Tibial nerve (tissue), 4 donors: ENCODE measurements around the gene PDZD8. TPM values are rescaled to one million over a fixed set of nuclear protein-coding genes. Genes with fewer than 3 reads are reported as not detected.

Experiments
- DNase-seq, 2 donors: peaks; one replicate each; pipeline ENCODE4 v3.0.0-alpha.2; 2019; ENCODE audit warnings: low spot score in 2 of 2
- H3K27ac ChIP-seq, 4 donors: fragments of 200-600 bp; sonication (generic) in 3 of 4; one replicate each; pipeline ENCODE4 v1.5.1; 2017 to 2019; ENCODE audit warnings: mild to moderate bottlenecking in 1 of 4
- H3K27me3 ChIP-seq, 2 donors: fragments of 200-600 bp; sonication (generic) in 1 of 2; one replicate each; pipeline versions ENCODE4 v1.5.1 to v1.6.0; 2017 to 2019
- H3K36me3 ChIP-seq, 3 donors: fragments of 200-600 bp; sonication (generic); one replicate each; pipeline ENCODE4 v1.5.1; 2018 to 2019
- H3K4me1 ChIP-seq, 4 donors: fragments of 200-600 bp; sonication (generic) in 3 of 4; one replicate each; pipeline ENCODE4 v1.5.1; 2017 to 2019
- H3K4me3 ChIP-seq, 4 donors: fragments of 200-600 bp; sonication (generic) in 3 of 4; one replicate each; pipeline ENCODE4 v1.5.1; 2017 to 2019; ENCODE audit warnings: mild to moderate bottlenecking in 1 of 4, moderate library complexity in 1 of 4
- H3K9me3 ChIP-seq, 4 donors: fragments of 200-600 bp; sonication (generic) in 3 of 4; one replicate each; pipeline ENCODE4 v1.5.1; 2017 to 2019
- EP300 ChIP-seq, 2 donors: sonication (generic); formaldehyde crosslinking; IDR thresholded peaks; one replicate each; pipeline ENCODE4 v1.6.1; 2017; ENCODE audit warnings: antibody characterized with exemption in 2 of 2, mild to moderate bottlenecking in 1 of 2
- POLR2A ChIP-seq, 2 donors: fragments of 450-650 bp; IDR thresholded peaks; one replicate each; pipeline ENCODE4 v1.6.1; 2017; ENCODE audit warnings: antibody characterized with exemption in 2 of 2, mild to moderate bottlenecking in 2 of 2, moderate library complexity in 2 of 2
- WGBS, 2 donors: methylation state at CpG; one replicate each; pipeline ENCODE4 v1.1.5; 2018; 5-methylcytosine and 5-hydroxymethylcytosine counted together
- total RNA-seq, 4 donors: library from RNA; depleted of rRNA; stranded (reverse); fragments of >200 nt; gene quantifications; one replicate each; pipeline ENCODE4 v1.1.0, GENCODE V29; 2016
- TF ChIP-seq, protein P1 (sequence below), 5 experiments: fragments of 200-600 bp in 3 of 5; fragments of 450-650 bp in 2 of 5; sonication (generic) in 3 of 5; IDR thresholded peaks; one replicate each; pipeline ENCODE4 v1.5.1; 2016 to 2019; ENCODE audit warnings: antibody characterized with exemption in 5 of 5, mild to moderate bottlenecking in 3 of 5, moderate library complexity in 2 of 5

The PDZD8 gene
- total RNA-seq, 4 donors from 2014 or later: 29.4 to 33.3 (median 31.7) TPM

DNA sequence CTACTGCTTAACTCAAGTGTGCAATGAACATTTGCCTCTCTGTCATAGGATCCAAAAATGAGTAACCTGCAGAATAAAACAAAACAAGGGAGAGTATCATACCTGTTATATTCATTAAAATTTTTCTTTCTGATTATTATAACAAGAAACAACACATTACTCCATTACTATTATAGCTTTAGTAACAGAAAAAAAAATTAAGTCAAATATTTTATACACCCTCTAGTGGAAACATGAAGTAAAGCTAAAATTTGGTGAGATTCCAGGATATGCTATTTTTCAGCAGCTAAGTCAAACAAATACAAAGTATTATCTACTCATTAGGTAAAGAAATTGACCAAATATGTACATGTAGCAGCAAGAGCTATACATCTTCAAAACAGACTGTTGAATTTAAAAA, 56.3 kb downstream of the PDZD8 start:
- no peaks in the 10 kb centered on the region for H3K9me3 ChIP-seq
- no peak overlapping the region for H3K27ac ChIP-seq
- TF ChIP-seq, protein P1, sequence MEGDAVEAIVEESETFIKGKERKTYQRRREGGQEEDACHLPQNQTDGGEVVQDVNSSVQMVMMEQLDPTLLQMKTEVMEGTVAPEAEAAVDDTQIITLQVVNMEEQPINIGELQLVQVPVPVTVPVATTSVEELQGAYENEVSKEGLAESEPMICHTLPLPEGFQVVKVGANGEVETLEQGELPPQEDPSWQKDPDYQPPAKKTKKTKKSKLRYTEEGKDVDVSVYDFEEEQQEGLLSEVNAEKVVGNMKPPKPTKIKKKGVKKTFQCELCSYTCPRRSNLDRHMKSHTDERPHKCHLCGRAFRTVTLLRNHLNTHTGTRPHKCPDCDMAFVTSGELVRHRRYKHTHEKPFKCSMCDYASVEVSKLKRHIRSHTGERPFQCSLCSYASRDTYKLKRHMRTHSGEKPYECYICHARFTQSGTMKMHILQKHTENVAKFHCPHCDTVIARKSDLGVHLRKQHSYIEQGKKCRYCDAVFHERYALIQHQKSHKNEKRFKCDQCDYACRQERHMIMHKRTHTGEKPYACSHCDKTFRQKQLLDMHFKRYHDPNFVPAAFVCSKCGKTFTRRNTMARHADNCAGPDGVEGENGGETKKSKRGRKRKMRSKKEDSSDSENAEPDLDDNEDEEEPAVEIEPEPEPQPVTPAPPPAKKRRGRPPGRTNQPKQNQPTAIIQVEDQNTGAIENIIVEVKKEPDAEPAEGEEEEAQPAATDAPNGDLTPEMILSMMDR (IDR thresholded peaks at IDR 0.05): peak in 2 of 5 experiments; percentile 9 to 21
- TF ChIP-seq POLR2A (IDR thresholded peaks at IDR 0.05): no peak
- peaks cover 0 to 9% (median 0%) of the 10 kb centered on the region in 4 donors for H3K4me1 ChIP-seq
- H3K4me3 ChIP-seq: no peak overlapping the region
- no peak for DNase-seq
- peaks cover 0 to 7% (median 0%) of the 10 kb centered on the region in 3 donors for H3K36me3 ChIP-seq
- H3K27me3 ChIP-seq: no peaks in the 10 kb centered on the region

DNA sequence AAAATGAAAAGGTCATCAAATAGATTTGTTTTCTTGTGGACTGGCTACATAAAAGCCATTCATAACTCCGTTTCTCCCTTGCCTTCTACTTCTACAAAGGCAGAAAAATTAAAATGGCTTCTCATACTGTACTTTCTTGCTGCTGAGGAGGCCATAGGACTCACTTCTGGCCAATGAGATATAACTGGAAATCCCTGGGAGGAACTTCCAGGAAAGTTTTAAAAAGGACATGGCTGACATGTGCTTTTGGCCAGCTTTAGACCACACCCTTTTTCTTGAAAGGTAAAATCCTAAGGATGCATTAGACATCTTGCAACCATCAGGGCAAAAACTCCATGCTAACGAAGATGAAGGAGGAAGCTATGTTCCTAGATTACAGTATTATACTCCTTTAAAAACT, 58.5 kb downstream of the PDZD8 start:
- 75 to 80% methylated on average over 2 of the region's 2 CpGs for WGBS, 2 donors
- no peaks in the 10 kb centered on the region for H3K27me3 ChIP-seq
- peaks cover 0 to 14% (median 0%) of the 10 kb centered on the region in 3 donors for H3K36me3 ChIP-seq
- TF ChIP-seq, protein P1 (IDR thresholded peaks at IDR 0.05): no peak
- TF ChIP-seq EP300 (IDR thresholded peaks at IDR 0.05) (no peak), POLR2A (IDR thresholded peaks at IDR 0.05) (no peak)
- no peak overlapping the region for H3K4me3 ChIP-seq
- H3K9me3 ChIP-seq: no peaks in the 10 kb centered on the region
- DNase-seq: no peak
- no peaks in the 10 kb centered on the region for H3K4me1 ChIP-seq
- H3K27ac ChIP-seq: no peak overlapping the region

DNA sequence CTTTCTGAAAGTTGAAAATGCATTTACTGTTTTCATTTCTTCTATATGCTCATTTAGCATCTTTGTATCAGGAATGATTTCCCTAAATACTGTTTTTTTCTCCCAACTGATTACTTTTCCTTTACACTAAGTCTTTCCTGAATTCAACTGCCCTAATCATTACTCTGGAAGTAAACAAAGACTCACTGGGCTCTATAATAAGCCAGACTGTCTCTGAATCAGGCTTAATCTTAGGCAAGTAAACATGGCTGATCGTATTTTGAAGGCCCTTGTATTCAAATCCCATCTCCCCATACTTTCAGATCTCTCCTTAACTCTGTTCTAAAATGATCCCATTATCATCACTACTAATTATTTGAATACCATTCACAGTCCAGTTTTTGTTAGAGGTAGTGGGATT, 61.6 kb downstream of the PDZD8 start:
- WGBS, 2 donors: 94 to 100% methylated on average over 1 of the region's 1 CpG
- Histone ChIP-seq H3K9me3 (no peaks in the 10 kb centered on the region), H3K27ac (no peak overlapping the region), H3K4me3 (no peak overlapping the region), H3K4me1 (no peaks in the 10 kb centered on the region), H3K36me3 (peaks cover 0 to 16% (median 0%) of the 10 kb centered on the region in 3 donors), H3K27me3 (no peaks in the 10 kb centered on the region)
- TF ChIP-seq EP300 (IDR thresholded peaks at IDR 0.05): no peak
- TF ChIP-seq POLR2A (IDR thresholded peaks at IDR 0.05): no peak
- TF ChIP-seq, protein P1 (IDR thresholded peaks at IDR 0.05): no peak
- no peak for DNase-seq

DNA sequence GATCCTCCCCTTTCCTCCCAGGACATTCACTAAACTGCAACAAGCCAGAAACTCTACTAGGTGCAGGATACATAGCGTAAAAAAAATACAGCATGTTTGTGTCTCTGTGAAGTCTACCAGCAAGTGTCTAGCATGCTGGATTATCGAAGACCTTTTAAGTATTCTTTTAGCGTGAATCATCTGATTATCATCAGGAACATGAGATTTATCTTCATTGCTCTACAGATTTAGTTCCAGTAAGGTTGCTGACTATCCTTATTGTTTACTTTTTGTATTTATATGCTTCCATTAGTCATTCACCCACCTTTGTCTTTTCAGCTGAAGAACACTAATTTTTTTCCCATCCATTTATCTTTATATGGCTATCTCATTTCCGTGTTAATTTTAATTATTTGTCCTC, 62.8 kb downstream of the PDZD8 start:
- WGBS, 2 donors: 94 to 98% methylated on average over 4 of the region's 4 CpGs
- no peaks in the 10 kb centered on the region for H3K9me3 ChIP-seq
- peaks cover 0 to 16% (median 0%) of the 10 kb centered on the region in 3 donors for H3K36me3 ChIP-seq
- no peak overlapping the region for H3K4me3 ChIP-seq
- H3K4me1 ChIP-seq: no peaks in the 10 kb centered on the region
- H3K27me3 ChIP-seq: no peaks in the 10 kb centered on the region
- no peak for TF ChIP-seq EP300 (IDR thresholded peaks at IDR 0.05)
- TF ChIP-seq, protein P1 (IDR thresholded peaks at IDR 0.05): no peak
- no peak for TF ChIP-seq POLR2A (IDR thresholded peaks at IDR 0.05)
- no peak for DNase-seq
- H3K27ac ChIP-seq: no peak overlapping the region

DNA sequence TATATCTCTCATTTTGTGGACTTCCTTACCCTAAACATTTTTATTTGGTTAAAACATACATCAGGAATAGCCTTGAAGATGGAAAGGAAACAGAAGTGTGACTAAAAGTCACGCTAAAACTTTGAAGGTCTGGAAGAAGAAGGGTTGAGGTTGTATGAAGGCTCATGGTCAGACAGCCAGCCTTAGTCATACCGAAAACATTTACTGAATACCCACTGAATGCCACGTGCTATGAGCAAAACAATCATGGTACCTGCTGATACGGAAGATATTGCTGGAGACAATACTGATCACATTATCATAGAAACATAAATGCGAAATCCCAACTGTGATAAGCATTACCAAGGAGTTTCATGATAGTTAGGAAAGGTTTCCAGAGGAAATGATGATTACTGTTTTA, 64.0 kb downstream of the PDZD8 start:
- no peak overlapping the region for H3K27ac ChIP-seq
- H3K27me3 ChIP-seq: no peaks in the 10 kb centered on the region
- H3K4me3 ChIP-seq: no peak overlapping the region
- TF ChIP-seq, protein P1 (IDR thresholded peaks at IDR 0.05): no peak
- TF ChIP-seq POLR2A (IDR thresholded peaks at IDR 0.05) (no peak), EP300 (IDR thresholded peaks at IDR 0.05) (no peak)
- H3K9me3 ChIP-seq: no peaks in the 10 kb centered on the region
- no peaks in the 10 kb centered on the region for H3K4me1 ChIP-seq
- 89 to 95% methylated on average over 5 of the region's 5 CpGs for WGBS, 2 donors
- no peak for DNase-seq
- peaks cover 0 to 11% (median 0%) of the 10 kb centered on the region in 3 donors for H3K36me3 ChIP-seq
